ENCODE data around the gene RPAP3.

RPAP3 gene, protein sequence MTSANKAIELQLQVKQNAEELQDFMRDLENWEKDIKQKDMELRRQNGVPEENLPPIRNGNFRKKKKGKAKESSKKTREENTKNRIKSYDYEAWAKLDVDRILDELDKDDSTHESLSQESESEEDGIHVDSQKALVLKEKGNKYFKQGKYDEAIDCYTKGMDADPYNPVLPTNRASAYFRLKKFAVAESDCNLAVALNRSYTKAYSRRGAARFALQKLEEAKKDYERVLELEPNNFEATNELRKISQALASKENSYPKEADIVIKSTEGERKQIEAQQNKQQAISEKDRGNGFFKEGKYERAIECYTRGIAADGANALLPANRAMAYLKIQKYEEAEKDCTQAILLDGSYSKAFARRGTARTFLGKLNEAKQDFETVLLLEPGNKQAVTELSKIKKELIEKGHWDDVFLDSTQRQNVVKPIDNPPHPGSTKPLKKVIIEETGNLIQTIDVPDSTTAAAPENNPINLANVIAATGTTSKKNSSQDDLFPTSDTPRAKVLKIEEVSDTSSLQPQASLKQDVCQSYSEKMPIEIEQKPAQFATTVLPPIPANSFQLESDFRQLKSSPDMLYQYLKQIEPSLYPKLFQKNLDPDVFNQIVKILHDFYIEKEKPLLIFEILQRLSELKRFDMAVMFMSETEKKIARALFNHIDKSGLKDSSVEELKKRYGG

GRCh38 chr12:47705566-47706425 lies at the start of gene RPAP3:
TSS of gene RPAP3 (minus strand) at chr12:47706030. CDS start at chr12:47702840, 3,190 bp downstream.
- DNase-seq = peak; percentile 84

- DNase-seq = no peak
Measured at GRCh38 chr12:47754881-47755280, 49.1 kb upstream of the RPAP3 start.

GRCh38 chr12:47754126-47754525 lies 48.3 kb upstream of the RPAP3 start:
- no peak for DNase-seq

- no peak for DNase-seq
Measured at GRCh38 chr12:47753021-47754001, 47.5 kb upstream of the RPAP3 start.

DNA sequence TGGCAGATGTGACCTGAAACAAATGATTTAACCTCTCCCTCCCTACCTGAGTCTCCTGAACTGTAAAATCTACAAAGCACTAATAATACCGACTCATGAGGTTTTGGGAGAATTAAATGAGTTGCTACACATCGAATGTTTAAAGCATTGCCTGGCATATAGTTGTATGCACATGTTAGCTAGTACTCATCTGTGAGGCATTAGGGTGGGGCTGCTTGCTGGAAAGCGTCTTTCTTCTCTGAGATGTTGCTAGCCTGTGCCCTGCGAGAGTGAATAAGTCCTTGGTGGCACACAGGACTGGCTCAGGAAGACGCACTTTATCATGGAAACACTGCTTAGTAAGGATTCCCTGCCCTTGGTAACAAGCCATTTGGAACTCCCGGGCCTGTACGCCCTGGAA lies 46.7 kb upstream of the RPAP3 start:
- peak; percentile 57 for DNase-seq

DNA sequence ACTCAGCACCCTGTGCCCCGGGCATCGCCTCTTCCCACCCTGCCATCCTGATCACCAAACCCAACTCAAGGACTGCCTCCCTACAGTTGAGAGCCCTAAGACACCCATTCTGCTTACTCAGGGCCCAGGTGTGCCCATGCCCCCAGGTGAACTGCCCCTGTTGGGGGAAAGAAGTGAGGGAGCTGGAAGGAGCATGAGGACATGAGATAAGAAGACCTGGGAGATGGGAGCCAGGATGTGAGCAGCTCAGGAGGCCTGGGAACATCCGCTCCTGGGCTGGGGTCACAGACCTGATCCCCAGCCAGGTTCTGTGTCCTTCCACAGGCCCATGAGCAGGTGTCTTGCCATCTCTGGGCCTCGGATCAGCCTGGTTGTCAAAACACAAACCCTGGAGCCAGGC lies 46.3 kb upstream of the RPAP3 start:
- DNase-seq = no peak

DNA sequence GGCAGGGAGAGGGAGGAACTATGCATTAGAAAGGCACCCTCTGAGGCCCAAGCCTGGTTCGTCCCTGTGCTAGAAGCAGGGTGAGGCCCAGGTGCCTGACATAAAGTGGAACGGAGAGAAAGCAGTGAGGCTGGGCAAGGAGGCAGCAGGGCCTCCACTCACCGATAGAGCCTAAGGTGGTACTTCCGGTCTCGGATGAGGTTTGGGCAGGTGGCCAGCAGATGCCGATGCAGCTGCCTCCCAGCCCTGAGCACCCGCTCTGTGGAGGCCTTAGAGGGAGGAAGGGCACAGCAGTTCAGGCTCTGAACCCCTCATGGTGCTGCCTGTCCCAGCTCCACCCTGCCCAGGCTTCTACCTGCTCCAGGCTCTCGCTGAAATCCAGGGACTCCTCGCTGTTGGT lies 45.7 kb upstream of the RPAP3 start:
- no peak for DNase-seq

DNA sequence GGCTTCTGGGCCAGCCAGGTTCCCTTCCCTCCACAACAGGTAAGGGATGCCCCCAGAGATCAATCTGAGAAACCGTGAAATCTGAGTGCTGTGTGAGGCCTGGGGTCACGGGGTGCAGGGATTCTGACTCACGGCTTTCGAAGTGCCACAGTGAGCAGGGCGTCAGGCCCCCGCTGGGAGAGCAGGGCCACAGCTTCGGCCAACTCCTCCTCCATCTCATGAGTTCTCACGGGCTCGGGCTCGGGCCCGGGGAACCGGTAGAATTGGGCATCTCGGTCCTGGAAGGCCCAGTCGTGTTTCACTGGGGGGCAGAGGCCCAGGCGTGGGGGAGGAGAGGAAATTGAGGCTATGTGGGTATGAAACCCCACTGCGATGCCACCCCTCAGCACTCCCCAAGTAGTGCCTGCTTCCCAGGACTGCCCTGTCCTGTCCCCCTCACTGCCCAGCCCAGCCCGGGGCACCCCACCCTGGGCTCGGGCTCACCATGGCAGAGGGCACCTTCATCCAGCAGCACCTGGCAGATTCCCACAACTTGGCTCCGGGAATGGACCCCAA lies 45.2 kb upstream of the RPAP3 start:
- DNase-seq = no peak

DNA sequence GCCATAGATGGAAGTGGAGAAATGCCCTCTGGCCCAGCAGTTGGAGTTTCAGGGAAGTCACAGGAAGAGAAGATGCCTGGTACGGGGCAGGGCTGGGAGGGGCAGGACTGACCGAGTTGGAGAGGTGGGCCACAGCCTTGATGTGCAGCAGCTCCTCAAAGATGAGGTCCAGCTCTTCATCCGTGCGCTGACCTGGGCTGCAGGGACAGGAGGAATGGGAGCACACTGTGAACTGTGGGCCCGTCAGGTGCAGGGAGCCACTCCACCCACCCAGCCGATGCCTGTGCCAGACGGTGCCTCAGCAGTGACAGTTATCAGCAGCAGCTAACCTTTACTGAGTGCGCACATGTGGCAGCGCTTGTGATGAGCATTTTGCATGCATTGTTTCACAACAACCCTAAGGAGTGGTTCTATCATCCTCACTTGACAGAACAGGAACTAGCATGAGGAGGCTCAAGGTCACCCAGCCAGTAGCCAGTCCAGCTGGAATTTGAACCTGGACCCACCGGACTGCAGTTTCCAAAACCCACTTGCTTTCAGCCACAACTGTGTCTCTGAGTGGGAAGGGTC lies 44.5 kb upstream of the RPAP3 start:
- DNase-seq = no peak

DNA sequence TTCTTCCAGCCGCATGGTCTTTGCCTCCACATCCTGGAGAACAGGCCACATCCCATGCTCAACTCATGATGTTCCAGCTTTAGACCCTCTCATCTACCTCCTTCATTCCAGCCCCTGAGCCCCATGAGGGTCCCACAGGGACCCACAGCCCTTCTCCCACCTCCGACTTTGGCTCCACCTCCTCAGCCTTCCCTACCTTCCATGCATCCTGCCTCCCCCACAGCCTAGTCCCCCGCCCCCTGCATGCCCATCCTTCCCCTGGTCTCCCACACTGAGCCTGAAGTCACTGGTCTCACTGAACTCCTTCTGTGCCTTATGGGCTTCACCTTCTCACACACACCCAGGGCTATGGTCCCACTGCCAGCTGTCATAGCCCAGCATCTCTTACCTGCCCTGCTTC lies 43.1 kb upstream of the RPAP3 start:
- DNase-seq = no peak

DNA sequence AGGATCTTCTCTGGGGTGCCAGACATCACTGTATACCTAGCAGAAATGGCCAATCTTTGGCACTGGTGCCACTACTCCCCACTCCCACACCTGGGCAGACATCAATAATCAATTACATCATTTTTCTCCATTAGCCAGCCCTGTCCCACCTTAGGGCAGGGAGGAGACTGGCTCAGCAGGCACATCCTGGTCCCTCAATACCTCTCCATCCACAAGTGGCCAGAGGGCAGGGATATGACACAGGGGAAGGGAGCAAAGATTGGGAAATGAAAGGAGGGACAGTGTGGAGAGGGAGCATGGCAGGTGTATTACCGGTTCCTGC lies 42.6 kb upstream of the RPAP3 start:
- DNase-seq = no peak

DNA sequence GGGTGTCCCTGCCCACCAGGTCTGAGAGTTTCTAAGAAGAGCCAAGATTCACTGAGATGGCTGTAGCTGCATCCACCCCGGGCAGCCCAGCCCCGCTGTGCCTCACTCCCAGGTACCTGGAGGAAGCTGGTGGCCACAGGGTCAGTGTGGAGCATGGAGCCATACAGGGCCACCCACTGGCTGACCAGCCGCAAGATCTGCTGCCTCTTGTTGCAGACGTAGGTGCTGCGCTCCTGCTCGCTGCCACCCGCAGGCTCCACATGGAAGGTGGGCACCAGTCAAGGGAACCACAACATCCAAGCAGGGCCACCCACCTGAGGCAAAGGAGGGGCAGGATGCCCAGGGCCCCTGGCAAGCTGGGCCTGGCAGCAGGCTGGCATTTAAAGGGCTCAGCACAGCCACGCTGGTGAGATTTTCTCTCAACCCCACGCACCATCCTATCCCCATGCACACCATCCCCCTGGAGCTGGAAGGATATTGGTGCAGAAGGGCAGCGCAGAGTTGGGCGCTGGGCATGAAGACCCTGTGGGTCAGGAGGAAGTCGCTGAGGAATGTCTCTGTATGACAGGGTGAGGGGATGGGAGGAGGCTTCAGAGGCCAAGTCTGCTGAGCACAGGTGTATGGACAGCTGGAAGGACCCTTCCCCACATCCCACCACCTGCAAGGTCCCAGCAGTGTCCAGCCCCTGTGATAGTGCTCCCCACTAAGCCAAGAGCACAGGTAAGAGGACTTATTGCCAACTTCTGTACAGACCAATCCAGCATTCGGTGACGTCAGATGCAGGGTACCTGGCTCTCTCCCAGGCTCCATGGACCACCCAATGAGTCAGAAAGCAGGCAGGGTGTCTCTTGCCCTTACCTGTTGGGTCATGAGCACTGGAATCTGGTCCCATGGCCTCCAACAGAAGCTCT lies 42.0 kb upstream of the RPAP3 start:
- DNase-seq = no peak

- no peak for DNase-seq
Measured at GRCh38 chr12:47747126-47747525, 41.3 kb upstream of the RPAP3 start.

GRCh38 chr12:47746523-47746922 lies 40.7 kb upstream of the RPAP3 start:
- DNase-seq = no peak

GRCh38 chr12:47746073-47746472 lies 40.2 kb upstream of the RPAP3 start:
- no peak for DNase-seq

- no peak for DNase-seq
Measured at GRCh38 chr12:47745485-47746041, 39.7 kb upstream of the RPAP3 start.

- DNase-seq = no peak
Measured at GRCh38 chr12:47744778-47745436, 39.1 kb upstream of the RPAP3 start.

DNA sequence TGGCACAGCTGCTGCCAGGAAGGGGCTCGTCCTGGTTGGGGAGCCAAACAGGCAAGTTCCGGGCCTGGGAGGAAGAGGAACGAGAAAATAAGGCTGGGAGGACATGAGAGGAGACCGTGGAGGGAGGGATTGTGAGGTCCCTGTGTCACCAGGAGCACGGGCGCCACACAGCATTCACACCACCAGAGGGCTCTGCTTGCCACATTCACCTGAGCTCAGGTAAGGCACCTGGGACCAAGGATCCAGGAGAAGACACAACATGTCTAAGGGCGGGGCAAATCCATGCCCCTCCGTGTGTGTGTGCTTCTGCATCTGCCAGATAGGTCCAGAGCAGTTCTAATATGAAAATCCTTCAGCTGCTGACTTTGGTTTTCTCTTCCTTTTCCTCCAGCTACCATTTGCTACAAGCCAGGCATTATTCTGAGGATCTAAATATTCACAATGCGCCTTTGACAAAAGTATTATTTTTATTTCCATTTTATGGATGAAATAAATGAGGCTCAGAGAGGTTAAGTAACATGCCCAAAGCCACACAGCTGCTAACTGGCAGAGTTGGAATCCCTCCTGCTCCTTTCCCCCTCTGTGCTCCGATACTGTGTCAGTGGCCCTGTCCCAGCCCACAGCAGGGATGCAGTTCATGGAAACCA lies 38.3 kb upstream of the RPAP3 start:
- DNase-seq = no peak

GRCh38 chr12:47743311-47743860 lies 37.6 kb upstream of the RPAP3 start:
- no peak for DNase-seq

Data from amniotic stem cell (primary cell).